Trophoblast cell (in vitro differentiated cells and primary cell): ENCODE measurements around the gene ZSCAN25.

Experiments used
- DNase-seq, 2 donors: peaks; one replicate each; pipeline ENCODE4 v3.0.0-alpha.2; 2016
- H2AFZ ChIP-seq: 2 replicates; pipeline ENCODE4 v1.6.1; 2013; ENCODE audit warnings: low read length, moderate library complexity, mild to moderate bottlenecking; ENCODE audit not compliant: insufficient read depth, poor library complexity
- H2AK5ac ChIP-seq: 2 replicates; pipeline ENCODE4 v1.6.1; 2013; ENCODE audit warnings: mild to moderate bottlenecking, low read length
- H2BK120ac ChIP-seq: 2 replicates; pipeline ENCODE4 v1.6.1; 2013; ENCODE audit warnings: low read length, mild to moderate bottlenecking, moderate library complexity; ENCODE audit not compliant: insufficient read depth, poor library complexity
- H2BK12ac ChIP-seq: 2 replicates; pipeline ENCODE4 v1.6.1; 2013; ENCODE audit warnings: mild to moderate bottlenecking, low read length, moderate library complexity
- H2BK5ac ChIP-seq: 2 replicates; pipeline ENCODE4 v1.6.1; 2013; ENCODE audit warnings: low read length, low read depth, moderate library complexity, mild to moderate bottlenecking; ENCODE audit not compliant: poor library complexity
- H3K14ac ChIP-seq: 2 replicates; pipeline ENCODE4 v1.6.1; 2013; ENCODE audit warnings: mild to moderate bottlenecking, low read length
- H3K18ac ChIP-seq: 2 replicates; pipeline ENCODE4 v1.6.1; 2013; ENCODE audit warnings: mild to moderate bottlenecking, low read length
- H3K23ac ChIP-seq: 2 replicates; pipeline ENCODE4 v1.6.1; 2013; ENCODE audit warnings: low read length
- H3K27ac ChIP-seq: 2 replicates; pipeline ENCODE4 v1.5.1; 2013; ENCODE audit warnings: low read depth, mild to moderate bottlenecking, inconsistent platforms, low read length, moderate library complexity
- H3K27me3 ChIP-seq: 2 replicates; pipeline ENCODE4 v1.6.1; 2013; ENCODE audit warnings: inconsistent platforms, mild to moderate bottlenecking, low read length, moderate library complexity; ENCODE audit not compliant: insufficient read depth
- H3K36me3 ChIP-seq, 2 experiments: 1 replicate in 1 of 2; 2 replicates in 1 of 2; pipeline ENCODE4 v1.6.1; 2013; ENCODE audit warnings: low read length in 2 of 2, mild to moderate bottlenecking in 2 of 2, moderate library complexity in 1 of 2; ENCODE audit not compliant: insufficient read depth in 2 of 2, control insufficient read depth in 1 of 2
- H3K4ac ChIP-seq: 2 replicates; pipeline ENCODE4 v1.6.1; 2013; ENCODE audit warnings: low read depth, mild to moderate bottlenecking, low read length, moderate library complexity
- H3K4me1 ChIP-seq, 2 experiments: 1 replicate in 1 of 2; 2 replicates in 1 of 2; pipeline ENCODE4 v1.6.1; 2013; ENCODE audit warnings: low read length in 2 of 2, mild to moderate bottlenecking in 2 of 2, moderate library complexity in 1 of 2; ENCODE audit not compliant: insufficient read depth in 2 of 2, control insufficient read depth in 1 of 2
- H3K4me2 ChIP-seq: 2 replicates; pipeline ENCODE4 v1.6.1; 2013; ENCODE audit warnings: inconsistent platforms, mild to moderate bottlenecking, low read length, moderate library complexity
- H3K4me3 ChIP-seq: 2 replicates; pipeline ENCODE4 v1.5.1; 2013; ENCODE audit warnings: mild to moderate bottlenecking, low read depth, low read length, inconsistent platforms
- H3K79me1 ChIP-seq: one replicate; pipeline ENCODE4 v1.6.1; 2013; ENCODE audit warnings: low read length
- H3K79me2 ChIP-seq: 2 replicates; pipeline ENCODE4 v1.6.1; 2013; ENCODE audit warnings: low read length, mild to moderate bottlenecking; ENCODE audit not compliant: control insufficient read depth, insufficient read depth, poor library complexity
- H3K9ac ChIP-seq: 2 replicates; pipeline ENCODE4 v1.6.1; 2013; ENCODE audit warnings: mild to moderate bottlenecking, low read length
- H3K9me3 ChIP-seq: 2 replicates; pipeline ENCODE4 v1.6.1; 2013; ENCODE audit warnings: low read depth, mild to moderate bottlenecking, control low read depth, inconsistent platforms, low read length; ENCODE audit not compliant: insufficient read depth
- H4K12ac ChIP-seq: 2 replicates; pipeline ENCODE4 v1.6.1; 2013; ENCODE audit warnings: low read depth, mild to moderate bottlenecking, low read length, moderate library complexity
- H4K8ac ChIP-seq: 2 replicates; pipeline ENCODE4 v1.6.1; 2013; ENCODE audit warnings: low read depth, mild to moderate bottlenecking, low read length, moderate library complexity
- H4K91ac ChIP-seq: one replicate; pipeline ENCODE4 v1.6.1; 2013; ENCODE audit warnings: low read depth, mild to moderate bottlenecking, low read length, moderate library complexity
- WGBS: extraction: QIAGEN DNeasy Blood & Tissue Kit; methylation state at CpG from one replicate; pipeline ENCODE4 v1.1.7; 2013; ENCODE audit warnings: missing lambda C conversion rate; ENCODE audit not compliant: insufficient read length, insufficient coverage; ENCODE audit errors: extremely low coverage; 5-methylcytosine and 5-hydroxymethylcytosine counted together

The ZSCAN25 gene

GRCh38 chr7:99599836-99600235, 16.9 kb upstream of the ZSCAN25 start:
- H2AK5ac ChIP-seq, result no peak overlapping the region
- no peak overlapping the region for H3K4me3 ChIP-seq
- H3K27ac ChIP-seq, result no peak overlapping the region
- no peak overlapping the region for H4K8ac ChIP-seq
- no peaks in the 10 kb centered on the region for H3K27me3 ChIP-seq
- no peak overlapping the region for H2BK12ac ChIP-seq
- H3K79me2 ChIP-seq, result no peaks in the 10 kb centered on the region
- no peak overlapping the region for H3K4me2 ChIP-seq
- no peak overlapping the region for H2BK120ac ChIP-seq
- H3K9me3 ChIP-seq, result no peaks in the 10 kb centered on the region
- no peak overlapping the region for H3K23ac ChIP-seq
- H3K4ac ChIP-seq, result no peak overlapping the region
- no peak overlapping the region for H2BK5ac ChIP-seq
- H3K18ac ChIP-seq, result no peak overlapping the region
- no peak for DNase-seq
- no peak overlapping the region for H4K12ac ChIP-seq
- H3K14ac ChIP-seq, result no peak overlapping the region
- no peaks in the 10 kb centered on the region for H3K4me1 ChIP-seq
- H3K79me1 ChIP-seq, result no peaks in the 10 kb centered on the region
- WGBS, result no CpG with 5 or more reads among the region's 4 CpGs
- H2AFZ ChIP-seq, result no peak overlapping the region
- no peak overlapping the region for H3K9ac ChIP-seq
- H4K91ac ChIP-seq, result no peak overlapping the region
- H3K36me3 ChIP-seq, result no peaks in the 10 kb centered on the region

DNA sequence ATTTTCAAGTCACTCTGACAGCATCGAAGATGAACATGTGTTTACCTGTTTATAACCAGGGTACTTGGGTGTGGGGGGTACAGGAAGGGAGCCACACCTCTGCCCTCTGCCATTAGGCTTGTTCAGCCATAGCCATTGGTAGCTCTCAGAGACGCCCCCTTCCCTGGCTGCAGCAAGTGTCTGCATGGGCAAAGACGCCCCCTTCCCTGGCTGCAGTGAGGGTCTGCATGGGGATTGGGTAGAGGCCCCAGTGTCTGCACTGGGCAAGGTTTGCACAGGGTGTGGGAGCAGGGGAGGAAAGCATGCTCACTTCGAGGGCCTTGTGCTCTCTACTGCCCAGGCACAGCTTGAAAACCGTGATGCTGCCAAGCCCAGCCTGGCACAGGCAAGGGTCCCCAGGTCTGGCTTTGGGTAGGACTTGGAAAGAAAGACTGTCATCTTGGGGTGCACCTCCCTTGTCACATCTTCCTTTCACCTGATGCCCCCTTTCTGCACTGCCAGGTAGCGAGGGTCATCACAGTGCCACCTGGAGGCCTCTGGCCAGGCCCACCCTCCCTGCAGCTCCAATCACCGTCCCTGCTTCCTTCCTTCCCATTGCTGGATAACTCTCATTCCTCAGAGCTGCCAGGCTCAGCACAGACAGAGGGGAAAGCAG, 15.0 kb upstream of the ZSCAN25 start:
- Histone ChIP-seq H2AK5ac (no peak overlapping the region), H2BK5ac (no peak overlapping the region)
- no peak for DNase-seq

DNA sequence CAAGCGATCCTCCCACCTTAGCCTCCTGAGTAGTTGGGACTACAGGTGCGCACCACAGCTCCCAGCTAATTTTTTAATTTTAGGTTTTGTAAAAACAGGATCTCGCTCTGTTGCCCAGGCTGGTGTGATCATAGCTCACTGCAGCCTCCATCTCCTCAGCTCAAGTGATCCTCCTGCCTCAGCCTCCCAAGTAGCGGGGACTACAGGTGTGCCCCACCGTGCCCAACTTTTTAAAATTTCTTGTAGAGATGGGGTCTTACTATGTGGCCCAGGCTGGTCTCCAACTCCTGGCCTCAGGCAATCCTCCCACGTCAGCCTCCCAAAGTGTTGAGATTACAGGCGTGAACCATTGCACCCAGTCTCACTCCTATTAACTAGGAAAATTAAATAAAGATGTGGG, 11.2 kb upstream of the ZSCAN25 start:
- H4K91ac ChIP-seq, result no peak overlapping the region
- no peak overlapping the region for H4K8ac ChIP-seq
- H4K12ac ChIP-seq, result no peak overlapping the region
- no peak overlapping the region for H3K4ac ChIP-seq
- no peaks in the 10 kb centered on the region for H3K79me1 ChIP-seq
- no peaks in the 10 kb centered on the region for H3K79me2 ChIP-seq
- no peak for DNase-seq
- WGBS, result no CpG with 5 or more reads among the region's 7 CpGs
- no peak overlapping the region for H3K18ac ChIP-seq
- H3K4me2 ChIP-seq, result no peak overlapping the region
- H3K27ac ChIP-seq, result no peak overlapping the region
- H2BK120ac ChIP-seq, result no peak overlapping the region
- no peaks in the 10 kb centered on the region for H3K4me1 ChIP-seq
- no peak overlapping the region for H3K23ac ChIP-seq
- H2AK5ac ChIP-seq, result no peak overlapping the region
- no peaks in the 10 kb centered on the region for H3K27me3 ChIP-seq
- no peaks in the 10 kb centered on the region for H3K36me3 ChIP-seq
- no peak overlapping the region for H3K4me3 ChIP-seq
- H3K14ac ChIP-seq, result no peak overlapping the region
- H2BK12ac ChIP-seq, result no peak overlapping the region
- H2AFZ ChIP-seq, result no peak overlapping the region
- H3K9me3 ChIP-seq, result no peaks in the 10 kb centered on the region
- H2BK5ac ChIP-seq, result no peak overlapping the region
- H3K9ac ChIP-seq, result no peak overlapping the region

More for the DNA sequence above, 15.0 kb upstream of the ZSCAN25 start:
- H2AFZ ChIP-seq, result no peak overlapping the region
- no peaks in the 10 kb centered on the region for H3K79me2 ChIP-seq
- H3K14ac ChIP-seq, result no peak overlapping the region
- no peak overlapping the region for H4K8ac ChIP-seq
- no peak overlapping the region for H3K4me3 ChIP-seq
- H4K12ac ChIP-seq, result no peak overlapping the region
- H3K79me1 ChIP-seq, result no peaks in the 10 kb centered on the region
- H2BK12ac ChIP-seq, result no peak overlapping the region
- H3K9ac ChIP-seq, result no peak overlapping the region
- no peak overlapping the region for H3K18ac ChIP-seq
- WGBS, result no CpG with 5 or more reads among the region's 7 CpGs
- no peak overlapping the region for H2BK120ac ChIP-seq
- no peak overlapping the region for H3K23ac ChIP-seq
- H4K91ac ChIP-seq, result no peak overlapping the region
- H3K27ac ChIP-seq, result no peak overlapping the region
- no peaks in the 10 kb centered on the region for H3K36me3 ChIP-seq
- no peaks in the 10 kb centered on the region for H3K27me3 ChIP-seq
- H3K4me2 ChIP-seq, result no peak overlapping the region
- H3K9me3 ChIP-seq, result no peaks in the 10 kb centered on the region
- H3K4ac ChIP-seq, result no peak overlapping the region
- no peaks in the 10 kb centered on the region for H3K4me1 ChIP-seq

DNA sequence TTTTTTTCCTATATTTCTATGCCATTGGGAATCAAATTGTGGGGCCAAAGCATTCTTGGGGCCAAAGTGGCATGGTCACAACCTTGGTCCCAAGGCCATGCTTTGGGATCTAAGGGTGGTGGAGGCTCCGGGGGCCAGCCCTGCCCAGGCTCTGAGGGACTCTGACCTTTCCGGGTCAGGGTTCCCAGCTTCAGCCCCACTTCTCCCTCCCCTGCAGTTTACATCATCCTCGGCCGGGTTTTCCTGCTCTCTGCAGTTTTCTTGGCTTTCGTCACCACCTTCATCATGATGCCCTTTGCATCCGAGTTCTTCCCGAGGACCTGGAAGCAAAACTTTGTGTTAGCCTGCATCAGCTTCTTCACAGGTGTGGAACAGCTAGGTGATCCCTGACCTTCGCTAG, 10.2 kb upstream of the ZSCAN25 start:
- no CpG with 5 or more reads among the region's 8 CpGs for WGBS
- no peaks in the 10 kb centered on the region for H3K27me3 ChIP-seq
- DNase-seq, result no peak

More for the DNA sequence above, 10.2 kb upstream of the ZSCAN25 start:
- no peaks in the 10 kb centered on the region for H3K79me2 ChIP-seq
- H4K91ac ChIP-seq, result no peak overlapping the region
- H3K23ac ChIP-seq, result no peak overlapping the region
- no peaks in the 10 kb centered on the region for H3K79me1 ChIP-seq
- H4K12ac ChIP-seq, result no peak overlapping the region
- no peak overlapping the region for H3K9ac ChIP-seq
- H3K4me3 ChIP-seq, result no peak overlapping the region
- no peak overlapping the region for H3K27ac ChIP-seq
- no peak overlapping the region for H3K18ac ChIP-seq
- no peak overlapping the region for H2BK5ac ChIP-seq
- no peak overlapping the region for H4K8ac ChIP-seq
- H2AK5ac ChIP-seq, result no peak overlapping the region
- no peak overlapping the region for H3K4ac ChIP-seq
- no peak overlapping the region for H2BK12ac ChIP-seq
- no peak overlapping the region for H2AFZ ChIP-seq
- H2BK120ac ChIP-seq, result no peak overlapping the region
- H3K4me1 ChIP-seq, result no peaks in the 10 kb centered on the region
- H3K9me3 ChIP-seq, result peaks cover under 1% of the 10 kb centered on the region
- H3K4me2 ChIP-seq, result no peak overlapping the region
- H3K36me3 ChIP-seq, result no peaks in the 10 kb centered on the region
- no peak overlapping the region for H3K14ac ChIP-seq
